HUES48 (cell line): ENCODE results near the gene RIC8A.
"Not testable (repeated sequence)": the region's sequence is repeated elsewhere in the genome, so short reads cannot be mapped to it uniquely, and the experiment has no call there.

Experiments
- H3K27ac ChIP-seq: one replicate; pipeline ENCODE4 v1.7.0; 2013; ENCODE audit warnings: low read depth, low read length, inconsistent platforms
- H3K27me3 ChIP-seq: 2 replicates; pipeline ENCODE4 v1.6.1; 2013; ENCODE audit warnings: mild to moderate bottlenecking, low read length; ENCODE audit not compliant: control insufficient read depth, insufficient read depth
- H3K36me3 ChIP-seq: 2 replicates; pipeline ENCODE4 v1.6.1; 2013; ENCODE audit warnings: low read length; ENCODE audit not compliant: control insufficient read depth, insufficient read depth
- H3K4me1 ChIP-seq: 2 replicates; pipeline ENCODE4 v1.6.1; 2013; ENCODE audit warnings: mild to moderate bottlenecking, low read length; ENCODE audit not compliant: control insufficient read depth, insufficient read depth
- H3K4me3 ChIP-seq: 2 replicates; pipeline ENCODE4 v1.5.1; 2013; ENCODE audit warnings: mild to moderate bottlenecking, low read depth, low read length
- H3K9ac ChIP-seq: 2 replicates; pipeline ENCODE4 v1.6.1; 2013; ENCODE audit warnings: mild to moderate bottlenecking, low read depth, low read length, moderate library complexity
- H3K9me3 ChIP-seq: 2 replicates; pipeline ENCODE4 v1.6.1; 2013; ENCODE audit warnings: low read length; ENCODE audit not compliant: control insufficient read depth, insufficient read depth

The RIC8A gene

GRCh38 chr11:207208-207862 is at the start of gene RIC8A, which contains the start of gene BET1L:
RIC8A (plus strand) TSS chr11:207708; CDS start chr11:208855, 1,147 bp downstream.
BET1L (minus strand) TSS chr11:207399; CDS start chr11:207321, 78 bp downstream.
- Histone ChIP-seq H3K9ac (peak within 1 kb of the TSS; percentile 81), H3K36me3 (peaks cover 48% of the 10 kb centered on the region), H3K9me3 (no peaks in the 10 kb centered on the region), H3K4me1 (peaks cover 7% of the 10 kb centered on the region; the same call in 1 of the 2 replicates), H3K4me3 (peak within 1 kb of the TSS; percentile 84), H3K27ac (peak within 1 kb of the TSS; percentile 98), H3K27me3 (no peaks in the 10 kb centered on the region)

DNA sequence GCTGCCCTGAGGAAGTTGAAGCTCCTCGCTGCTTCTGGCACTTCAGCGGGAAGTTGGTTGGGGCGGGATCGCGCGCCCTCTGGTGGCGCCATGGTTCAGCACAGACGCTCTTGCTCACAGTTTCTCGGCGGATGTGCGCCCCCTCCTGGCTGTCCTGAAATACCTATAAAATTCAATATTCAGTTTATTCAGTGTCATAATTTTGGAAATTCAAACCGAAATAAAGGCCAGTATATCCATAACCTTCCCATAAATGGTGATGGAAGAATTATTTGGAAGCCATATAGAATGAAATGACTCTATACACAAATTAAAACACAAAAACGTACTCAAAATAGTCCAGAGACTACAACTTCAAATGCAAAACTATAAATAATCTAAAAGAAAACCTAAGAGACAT is 27.3 kb upstream of the RIC8A start:
- not testable (repeated sequence) for H3K4me3 ChIP-seq, H3K9ac ChIP-seq, H3K9me3 ChIP-seq, H3K36me3 ChIP-seq, H3K4me1 ChIP-seq, H3K27ac ChIP-seq, H3K27me3 ChIP-seq

DNA sequence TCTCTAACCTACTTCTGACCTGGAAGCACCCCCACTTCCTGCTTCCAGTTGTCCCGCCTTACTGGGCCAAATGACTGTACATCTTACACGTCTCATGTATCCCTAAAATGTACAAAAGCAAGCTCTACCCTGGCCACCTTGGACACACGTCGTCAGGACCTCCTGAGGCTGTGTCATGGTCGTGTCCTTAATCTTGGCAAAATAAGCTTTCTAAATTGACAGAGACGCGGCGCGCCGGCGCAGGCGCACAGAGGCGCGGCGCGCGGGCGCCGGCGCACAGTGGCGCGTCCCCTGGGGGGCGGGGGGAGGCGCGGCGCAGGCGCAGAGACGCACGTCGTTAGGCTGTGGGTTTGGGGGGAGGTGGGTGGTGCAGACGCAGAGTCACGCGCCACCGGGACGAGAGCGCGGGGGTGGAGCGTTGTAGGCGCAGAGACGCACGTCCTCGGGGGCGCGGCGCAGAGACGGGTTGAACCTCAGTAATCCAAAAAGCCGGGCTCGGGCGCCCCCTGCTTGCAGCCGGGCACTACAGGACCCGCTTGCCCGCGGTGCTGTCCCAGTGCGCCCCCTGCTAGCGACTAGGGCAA is 18.2 kb upstream of the RIC8A start:
- not testable (repeated sequence) for H3K4me1 ChIP-seq, H3K4me3 ChIP-seq, H3K27ac ChIP-seq, H3K9ac ChIP-seq, H3K36me3 ChIP-seq, H3K9me3 ChIP-seq, H3K27me3 ChIP-seq

- H3K9ac ChIP-seq, H3K4me3 ChIP-seq, H3K27me3 ChIP-seq, H3K36me3 ChIP-seq, H3K27ac ChIP-seq, H3K4me1 ChIP-seq, H3K9me3 ChIP-seq: not testable (repeated sequence)
Observed at GRCh38 chr11:189843-190311, 17.6 kb upstream of the RIC8A start.

GRCh38 chr11:190546-190945 is 17.0 kb upstream of the RIC8A start:
- H3K36me3 ChIP-seq, H3K4me3 ChIP-seq, H3K4me1 ChIP-seq, H3K9me3 ChIP-seq, H3K27me3 ChIP-seq, H3K27ac ChIP-seq, H3K9ac ChIP-seq: not testable (repeated sequence)

GRCh38 chr11:191490-192478 is 15.7 kb upstream of the RIC8A start:
- H3K27me3 ChIP-seq, H3K27ac ChIP-seq, H3K4me3 ChIP-seq, H3K9me3 ChIP-seq, H3K4me1 ChIP-seq, H3K36me3 ChIP-seq, H3K9ac ChIP-seq: not testable (repeated sequence)

DNA sequence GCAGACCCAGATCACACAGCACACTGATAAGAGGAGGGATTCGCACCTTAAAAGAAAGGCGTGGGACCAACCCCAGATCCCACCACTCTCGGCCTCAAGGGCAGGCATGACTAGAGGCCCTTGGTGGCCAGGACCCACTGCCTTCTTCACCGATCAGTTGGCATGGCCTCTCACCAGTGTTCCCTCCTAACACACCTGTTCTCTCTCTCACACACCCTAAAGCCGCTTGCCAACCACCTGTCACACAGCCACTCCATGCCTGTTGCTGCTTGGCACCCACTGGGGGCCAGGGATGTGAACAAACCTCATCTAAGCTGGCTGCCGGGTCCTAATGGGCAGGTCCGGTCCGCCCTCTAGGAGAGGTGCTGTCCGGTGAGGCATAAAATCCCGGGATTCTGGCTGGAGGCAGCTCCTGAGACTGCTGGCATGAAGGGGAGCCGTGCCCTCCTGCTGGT is 14.8 kb upstream of the RIC8A start, which contains the start of gene SCGB1C1:
SCGB1C1 (plus strand) TSS at position 405 of the 455 bp plus-strand sequence; CDS start at position 427, 22 bp downstream.
- H3K27ac ChIP-seq, H3K36me3 ChIP-seq, H3K4me3 ChIP-seq, H3K4me1 ChIP-seq, H3K9me3 ChIP-seq, H3K27me3 ChIP-seq, H3K9ac ChIP-seq: not testable (repeated sequence)

DNA sequence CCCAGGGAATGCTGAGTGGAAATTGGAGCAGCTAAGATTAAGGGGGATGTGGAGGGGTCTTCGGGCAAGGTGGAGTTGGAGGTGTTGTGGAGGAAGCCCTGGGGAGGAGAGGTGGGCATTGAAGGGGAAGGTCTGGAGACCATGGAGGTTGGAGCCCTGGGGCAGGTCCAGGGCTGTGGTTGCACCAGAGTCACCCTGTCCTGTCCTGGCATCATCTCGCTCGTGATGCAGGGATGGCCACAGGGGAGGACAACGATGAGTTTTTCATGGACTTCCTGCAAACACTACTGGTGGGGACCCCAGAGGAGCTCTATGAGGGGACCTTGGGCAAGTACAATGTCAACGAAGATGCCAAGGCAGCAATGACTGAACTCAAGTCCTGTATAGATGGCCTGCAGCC is 14.0 kb upstream of the RIC8A start:
- H3K27me3 ChIP-seq, H3K9me3 ChIP-seq, H3K4me1 ChIP-seq, H3K4me3 ChIP-seq, H3K27ac ChIP-seq, H3K9ac ChIP-seq, H3K36me3 ChIP-seq: not testable (repeated sequence)

GRCh38 chr11:196786-197731 is 10.4 kb upstream of the RIC8A start:
- Histone ChIP-seq H3K4me3 (no peak overlapping the region), H3K36me3 (no peaks in the 10 kb centered on the region), H3K4me1 (no peaks in the 10 kb centered on the region), H3K27ac (no peak overlapping the region), H3K27me3 (no peaks in the 10 kb centered on the region), H3K9me3 (no peaks in the 10 kb centered on the region; the same call in 1 of the 2 replicates), H3K9ac (no peak overlapping the region)

GRCh38 chr11:197741-198235 is 9.7 kb upstream of the RIC8A start:
- Histone ChIP-seq H3K4me1 (no peaks in the 10 kb centered on the region), H3K9ac (no peak overlapping the region), H3K36me3 (no peaks in the 10 kb centered on the region), H3K27ac (no peak overlapping the region), H3K9me3 (no peaks in the 10 kb centered on the region; the same call in 1 of the 2 replicates), H3K27me3 (no peaks in the 10 kb centered on the region), H3K4me3 (no peak overlapping the region)
